Esophagus squamous epithelium (tissue), 4 donors: ENCODE measurements around the gene LRP1.

Source experiments
- CTCF ChIP-seq, 6 experiments: fragments of 450-650 bp in 4 of 6; fragments of 200-600 bp in 2 of 6; sonication (generic) in 2 of 6; IDR thresholded peaks; one replicate each; pipeline ENCODE4 v1.5.1; 2016 to 2019; ENCODE audit warnings: antibody characterized with exemption in 6 of 6, mild to moderate bottlenecking in 4 of 6, moderate library complexity in 4 of 6
- POLR2A ChIP-seq, 4 donors: fragments of 450-650 bp; IDR thresholded peaks; one replicate each; pipeline ENCODE4 v1.6.1; 2017; ENCODE audit warnings: antibody characterized with exemption in 4 of 4, mild to moderate bottlenecking in 4 of 4, moderate library complexity in 3 of 4

GRCh38 chr12:57154076-57154475 lies 25.8 kb downstream of the LRP1 start:
- TF ChIP-seq CTCF (IDR thresholded peaks at IDR 0.05) (no peak), POLR2A (IDR thresholded peaks at IDR 0.05) (no peak)
